CD14-positive monocyte (primary cell): ENCODE measurements around the gene UPK1B. TPM values are rescaled to one million over a fixed set of nuclear protein-coding genes. Genes with fewer than 3 reads are reported as not detected.

ENCODE experiments used
- DNase-seq, 3 donors: peaks; one replicate each; pipeline ENCODE4 v3.0.0-alpha.2; 2011 to 2022
- H2AFZ ChIP-seq: 2 replicates; pipeline ENCODE4 v1.6.0; 2012; ENCODE audit warnings: mild to moderate bottlenecking, low read depth, low read length, inconsistent platforms; ENCODE audit not compliant: insufficient read depth, poor library complexity, severe bottlenecking
- H3K27ac ChIP-seq, 2 donors: 1 replicate in 1 of 2; 2 replicates in 1 of 2; pipeline ENCODE4 v1.5.1; 2012 to 2013; ENCODE audit warnings: low read length in 2 of 2, control low read depth in 1 of 2, inconsistent platforms in 1 of 2, low read depth in 1 of 2, mild to moderate bottlenecking in 1 of 2
- H3K27me3 ChIP-seq, 2 donors: one replicate each; pipeline versions ENCODE4 v1.6.0 to v1.6.1; 2011 to 2013; ENCODE audit warnings: low read length in 2 of 2; ENCODE audit not compliant: control insufficient read depth in 2 of 2, insufficient read depth in 2 of 2
- H3K36me3 ChIP-seq, 2 donors: replicated peaks in 1 of 2; 1 replicate in 1 of 2; 2 replicates in 1 of 2; pipeline versions ENCODE4 v1.5.1 to v1.6.1; 2012 to 2013; ENCODE audit warnings: low read length in 2 of 2, control low read depth in 1 of 2, inconsistent platforms in 1 of 2, mild to moderate bottlenecking in 1 of 2; ENCODE audit not compliant: insufficient read depth in 2 of 2, control insufficient read depth in 1 of 2
- H3K4me1 ChIP-seq, 2 donors: 1 replicate in 1 of 2; 2 replicates in 1 of 2; pipeline versions ENCODE4 v1.5.1 to v1.6.1; 2012 to 2013; ENCODE audit warnings: low read length in 2 of 2, control low read depth in 1 of 2, inconsistent platforms in 1 of 2, mild to moderate bottlenecking in 1 of 2, moderate library complexity in 1 of 2; ENCODE audit not compliant: insufficient read depth in 2 of 2, control insufficient read depth in 1 of 2
- H3K4me2 ChIP-seq: replicated peaks from 2 replicates; pipeline ENCODE3; 2012; ENCODE audit warnings: low read length, moderate library complexity, mild to moderate bottlenecking; ENCODE audit not compliant: poor library complexity, severe bottlenecking; ENCODE audit errors: extremely low read depth
- H3K4me3 ChIP-seq, 3 experiments: fragments of 200-600 bp in 1 of 3; sonication (generic) in 1 of 3; replicated peaks in 1 of 3; 1 replicate in 2 of 3; 2 replicates in 1 of 3; pipeline ENCODE4 v1.5.1; 2011 to 2013; ENCODE audit warnings: low read length in 3 of 3, mild to moderate bottlenecking in 3 of 3, control low read depth in 2 of 3, low read depth in 2 of 3, inconsistent platforms in 1 of 3, moderate library complexity in 1 of 3
- H3K79me2 ChIP-seq: 2 replicates; pipeline ENCODE4 v1.6.0; 2012; ENCODE audit warnings: mild to moderate bottlenecking, control low read depth, inconsistent platforms, low read length, moderate library complexity; ENCODE audit not compliant: insufficient read depth
- H3K9ac ChIP-seq: 2 replicates; pipeline ENCODE4 v1.6.0; 2017; ENCODE audit warnings: low read length, mild to moderate bottlenecking; ENCODE audit not compliant: insufficient read depth, poor library complexity, severe bottlenecking
- H3K9me3 ChIP-seq, 2 donors: replicated peaks in 1 of 2; 1 replicate in 1 of 2; 2 replicates in 1 of 2; pipeline versions ENCODE4 v1.5.1 to v1.6.1; 2012 to 2013; ENCODE audit warnings: low read length in 2 of 2, control low read depth in 1 of 2; ENCODE audit not compliant: control insufficient read depth in 1 of 2, insufficient read depth in 1 of 2
- H4K20me1 ChIP-seq: 2 replicates; pipeline ENCODE4 v1.6.0; 2012; ENCODE audit warnings: mild to moderate bottlenecking, low read length, control low read depth, moderate library complexity; ENCODE audit not compliant: insufficient read depth
- H3K27ac Mint-ChIP-seq, 7 donors: one replicate each; pipeline ENCODE4 v1.8.0; 2020; ENCODE audit warnings: mild to moderate bottlenecking in 7 of 7, mixed read lengths in 7 of 7, moderate library complexity in 6 of 7, inconsistent platforms in 2 of 7
- H3K27me3 Mint-ChIP-seq, 3 donors: one replicate each; pipeline ENCODE4 v1.8.0; 2021 to 2022; ENCODE audit warnings: low read depth in 3 of 3, mild to moderate bottlenecking in 3 of 3, mixed read lengths in 3 of 3, moderate library complexity in 3 of 3, inconsistent platforms in 1 of 3
- H3K36me3 Mint-ChIP-seq, 2 donors: one replicate each; pipeline ENCODE4 v1.8.0; 2020; ENCODE audit warnings: mixed read lengths in 2 of 2, inconsistent platforms in 1 of 2, mild to moderate bottlenecking in 1 of 2
- H3K4me1 Mint-ChIP-seq: one replicate; pipeline ENCODE4 v1.8.0; 2020; ENCODE audit warnings: mild to moderate bottlenecking, mixed read lengths
- H3K4me3 Mint-ChIP-seq, 2 donors: one replicate each; pipeline ENCODE4 v1.8.0; 2020; ENCODE audit warnings: mild to moderate bottlenecking in 2 of 2, mixed read lengths in 2 of 2, moderate library complexity in 1 of 2
- H3K9me3 Mint-ChIP-seq, 7 donors: one replicate each; pipeline ENCODE4 v1.8.0; 2020 to 2022; ENCODE audit warnings: mixed read lengths in 7 of 7, mild to moderate bottlenecking in 6 of 7, moderate library complexity in 6 of 7, inconsistent platforms in 2 of 7
- WGBS: methylation state at CpG from one replicate; pipeline ENCODE4 v1.1.5; 2013; ENCODE audit warnings: missing lambda C conversion rate; ENCODE audit not compliant: insufficient coverage; 5-methylcytosine and 5-hydroxymethylcytosine counted together
- intact Hi-C, 2 donors: fragments of 100-400 bp; cut with micrococcal nuclease; formaldehyde crosslinking; loops; one replicate each; pipeline versions ENCODE4 v1.15.0 to v1.15.1; 2023
- polyA minus RNA-seq: library from RNA; depleted of rRNA, polyadenylated mRNA; stranded (reverse); fragments of >200 nt; gene quantifications from 2 replicates; pipeline ENCODE4 v1.2.3, GENCODE V29; 2012
- polyA plus RNA-seq, 3 donors: library from polyadenylated mRNA; depleted of rRNA in 1 of 3; unstranded in 2 of 3; stranded (reverse) in 1 of 3; fragments of 300-500 nt in 2 of 3; fragments of >200 nt in 1 of 3; fragmentation: Illumina TruSeq in 2 of 3; gene quantifications; 1 replicate in 2 of 3; 2 replicates in 1 of 3; pipeline ENCODE4 v1.2.3, GENCODE V29; 2012 to 2021
- total RNA-seq, 12 experiments: library from RNA in 1 of 12; stranded (reverse) in 1 of 12; fragments of 120-200 nt in 1 of 12; gene quantifications; one replicate each; pipeline ENCODE4 v1.2.4 and lab custom pipeline; 2013 to 2026; ENCODE audit warnings: mixed read lengths in 6 of 12, inconsistent platforms in 1 of 12
- TF ChIP-seq, protein P1 (sequence below): fragments of 200-600 bp; IDR thresholded peaks from one replicate; pipeline ENCODE4 v1.8.0; 2022; ENCODE audit warnings: antibody characterized with exemption, mild to moderate bottlenecking

UPK1B gene
- not detected for total RNA-seq (2013)
- polyA plus RNA-seq (not detected), polyA minus RNA-seq (not detected in 2 replicates), total RNA-seq (lab: John Stamatoyannopoulos, UW) (0 to 0.46 (median 0.03) reads per million in 11 experiments)

DNA sequence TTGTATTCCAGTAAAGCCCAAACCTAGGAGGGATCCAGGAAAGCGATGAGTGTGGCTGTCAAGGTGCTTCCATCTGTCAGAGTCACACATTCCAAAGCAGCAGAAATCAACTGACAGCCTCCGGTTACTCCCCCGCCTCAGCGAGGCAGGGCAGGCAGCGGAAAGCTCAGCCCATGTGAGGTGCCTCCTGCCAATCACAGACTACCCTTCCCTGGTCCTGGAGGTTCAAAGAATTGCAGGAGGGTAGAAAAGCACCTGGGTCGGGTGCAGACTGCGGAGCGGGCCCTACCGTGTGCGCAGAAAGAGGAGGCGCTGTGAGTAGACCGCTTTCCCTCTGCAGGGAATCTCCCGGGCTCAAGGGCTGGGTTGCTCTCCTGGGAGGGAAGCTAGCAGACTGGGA is at the start of gene UPK1B:
Gene UPK1B, plus strand, starts transcription at position 274 of the 400 bp plus-strand sequence. CDS start 13,144 bp downstream, outside the sequence.
- no peaks in the 10 kb centered on the region for H4K20me1 ChIP-seq
- peaks cover 5% of the 10 kb centered on the region in 2 donors for H3K27me3 ChIP-seq
- H3K4me3 ChIP-seq, result no peak within 1 kb of the TSS
- H2AFZ ChIP-seq, result no peak within 1 kb of the TSS
- H3K79me2 ChIP-seq, result no peaks in the 10 kb centered on the region
- 86% methylated on average over 4 of the region's 13 CpGs for WGBS
- TF ChIP-seq, protein P1, sequence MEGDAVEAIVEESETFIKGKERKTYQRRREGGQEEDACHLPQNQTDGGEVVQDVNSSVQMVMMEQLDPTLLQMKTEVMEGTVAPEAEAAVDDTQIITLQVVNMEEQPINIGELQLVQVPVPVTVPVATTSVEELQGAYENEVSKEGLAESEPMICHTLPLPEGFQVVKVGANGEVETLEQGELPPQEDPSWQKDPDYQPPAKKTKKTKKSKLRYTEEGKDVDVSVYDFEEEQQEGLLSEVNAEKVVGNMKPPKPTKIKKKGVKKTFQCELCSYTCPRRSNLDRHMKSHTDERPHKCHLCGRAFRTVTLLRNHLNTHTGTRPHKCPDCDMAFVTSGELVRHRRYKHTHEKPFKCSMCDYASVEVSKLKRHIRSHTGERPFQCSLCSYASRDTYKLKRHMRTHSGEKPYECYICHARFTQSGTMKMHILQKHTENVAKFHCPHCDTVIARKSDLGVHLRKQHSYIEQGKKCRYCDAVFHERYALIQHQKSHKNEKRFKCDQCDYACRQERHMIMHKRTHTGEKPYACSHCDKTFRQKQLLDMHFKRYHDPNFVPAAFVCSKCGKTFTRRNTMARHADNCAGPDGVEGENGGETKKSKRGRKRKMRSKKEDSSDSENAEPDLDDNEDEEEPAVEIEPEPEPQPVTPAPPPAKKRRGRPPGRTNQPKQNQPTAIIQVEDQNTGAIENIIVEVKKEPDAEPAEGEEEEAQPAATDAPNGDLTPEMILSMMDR, result no peak
- Mint-ChIP-seq H3K9me3 (peaks cover 0 to 3% (median 3%) of the 10 kb centered on the region in 7 donors), H3K36me3 (no peaks in the 10 kb centered on the region), H3K27ac (no peak within 1 kb of the TSS), H3K4me1 (peaks cover 3% of the 10 kb centered on the region), H3K27me3 (peaks cover 7 to 25% (median 14%) of the 10 kb centered on the region in 3 donors), H3K4me3 (no peak within 1 kb of the TSS)
- H3K27ac ChIP-seq, result no peak within 1 kb of the TSS
- H3K36me3 ChIP-seq, result no peaks in the 10 kb centered on the region
- intact Hi-C loops, result no loop called here
- no peak within 1 kb of the TSS for H3K9ac ChIP-seq
- DNase-seq, result no peak
- H3K4me2 ChIP-seq, result no peak within 1 kb of the TSS
- H3K9me3 ChIP-seq, result no peaks in the 10 kb centered on the region
- no peaks in the 10 kb centered on the region for H3K4me1 ChIP-seq

DNA sequence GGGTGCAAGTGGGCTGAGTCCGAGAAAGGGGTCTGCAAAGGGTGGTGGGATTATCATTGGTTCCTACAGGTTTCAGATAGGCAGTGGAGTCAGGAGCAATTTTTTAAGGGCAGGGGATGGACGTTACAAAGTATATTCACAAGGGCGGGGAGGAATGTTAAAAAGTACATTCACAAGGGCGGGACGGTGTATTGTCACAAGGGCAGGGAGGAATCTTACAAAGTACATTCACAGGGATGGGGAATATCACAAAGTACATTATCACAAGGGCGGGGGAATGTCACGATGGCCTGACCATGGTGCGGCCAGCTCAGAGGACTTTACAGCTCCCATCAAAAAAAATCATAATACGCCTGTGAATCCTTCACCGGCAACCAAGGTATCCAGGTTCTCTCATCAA is 48.1 kb upstream of the UPK1B start:
- no peaks in the 10 kb centered on the region for H3K36me3 Mint-ChIP-seq
- no peak for DNase-seq
- Histone ChIP-seq H2AFZ (no peak overlapping the region), H3K36me3 (no peaks in the 10 kb centered on the region), H3K79me2 (no peaks in the 10 kb centered on the region), H3K4me3 (no peak overlapping the region), H3K9ac (no peak overlapping the region), H3K9me3 (peaks cover 0 to 6% of the 10 kb centered on the region in 2 donors), H3K4me1 (no peaks in the 10 kb centered on the region), H3K27me3 (no peaks in the 10 kb centered on the region), H4K20me1 (no peaks in the 10 kb centered on the region), H3K27ac (no peak overlapping the region), H3K4me2 (no peak overlapping the region)
- 100% methylated on average over 3 of the region's 10 CpGs for WGBS
- no peak overlapping the region for H3K4me3 Mint-ChIP-seq
- TF ChIP-seq, protein P1, result no peak
- intact Hi-C loops, result no loop called here
- H3K27me3 Mint-ChIP-seq, result peaks cover 0 to 11% (median 0%) of the 10 kb centered on the region in 3 donors
- peak overlapping the region in 1 of 7 donors; percentile 15 for H3K27ac Mint-ChIP-seq
- H3K9me3 Mint-ChIP-seq, result peaks cover 0 to 16% (median 6%) of the 10 kb centered on the region in 7 donors
- H3K4me1 Mint-ChIP-seq, result no peaks in the 10 kb centered on the region
